NCI-H345 treated with DMSO at 0.1 percent for 48 hours (cell line): ENCODE measurements around the gene OSBPL2.

Experiments
- DNase-seq: peaks from one replicate; lab custom pipeline; 2025; ENCODE audit not compliant: unreplicated experiment; lab: John Stamatoyannopoulos, UW

OSBPL2 gene

DNA sequence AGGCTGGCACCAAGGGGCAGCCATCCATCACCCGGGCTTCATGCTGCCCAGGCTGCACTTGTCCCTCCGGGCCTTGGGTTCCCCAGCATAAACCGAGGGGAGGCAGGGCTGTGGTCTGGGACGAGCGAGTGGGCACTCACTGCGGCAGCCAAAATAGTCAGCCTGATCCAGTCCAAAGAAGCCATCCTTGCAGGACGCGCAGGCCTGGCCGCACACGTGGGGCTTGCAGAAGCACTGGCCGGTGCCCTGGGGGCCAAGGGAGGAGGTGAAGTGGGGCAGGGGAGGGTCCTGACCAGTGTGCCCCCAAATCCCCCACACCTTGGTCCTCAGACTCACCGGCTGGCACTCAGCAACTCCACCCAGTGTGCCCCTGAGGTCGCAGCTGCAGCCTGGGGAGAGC, 96.6 kb downstream of the OSBPL2 start:
- DNase-seq: no peak

DNA sequence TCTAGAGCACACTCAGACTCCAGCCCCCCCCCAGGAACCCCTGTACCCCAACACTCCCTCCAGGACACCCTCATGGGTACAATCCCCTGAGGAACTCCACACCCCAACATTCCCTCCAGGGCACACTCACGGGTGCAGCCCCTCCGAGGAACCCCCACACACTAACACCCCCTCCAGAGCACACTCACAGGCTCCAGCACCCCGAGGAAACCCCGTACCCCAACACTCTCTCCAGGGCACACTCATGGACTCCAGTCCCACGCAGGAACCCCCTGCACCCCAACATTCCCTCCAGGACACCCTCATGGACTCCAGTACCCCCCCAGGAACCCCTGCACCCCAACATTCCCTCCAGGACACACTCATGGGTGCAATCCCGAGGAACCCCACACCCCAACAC, 97.2 kb downstream of the OSBPL2 start:
- no peak for DNase-seq

DNA sequence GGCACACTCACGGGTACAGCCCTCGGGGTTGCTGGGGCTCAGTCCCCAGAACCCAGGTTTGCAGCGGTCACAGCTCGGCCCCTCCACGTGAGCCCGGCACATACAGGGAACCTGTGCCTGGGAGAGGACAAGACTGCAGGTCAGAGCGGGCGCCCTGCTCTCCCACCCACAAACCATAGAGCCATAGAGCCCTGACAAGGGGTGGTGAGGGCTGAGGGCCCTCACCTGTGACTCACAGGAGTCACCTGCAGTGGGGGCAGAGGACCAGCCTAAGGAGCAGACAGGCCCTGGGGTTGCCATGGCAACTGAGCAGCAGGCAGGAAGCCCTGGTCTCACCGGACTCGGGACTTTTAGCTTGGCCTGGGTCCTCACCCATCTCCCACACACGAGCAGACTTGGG, 98.0 kb downstream of the OSBPL2 start:
- no peak for DNase-seq

DNA sequence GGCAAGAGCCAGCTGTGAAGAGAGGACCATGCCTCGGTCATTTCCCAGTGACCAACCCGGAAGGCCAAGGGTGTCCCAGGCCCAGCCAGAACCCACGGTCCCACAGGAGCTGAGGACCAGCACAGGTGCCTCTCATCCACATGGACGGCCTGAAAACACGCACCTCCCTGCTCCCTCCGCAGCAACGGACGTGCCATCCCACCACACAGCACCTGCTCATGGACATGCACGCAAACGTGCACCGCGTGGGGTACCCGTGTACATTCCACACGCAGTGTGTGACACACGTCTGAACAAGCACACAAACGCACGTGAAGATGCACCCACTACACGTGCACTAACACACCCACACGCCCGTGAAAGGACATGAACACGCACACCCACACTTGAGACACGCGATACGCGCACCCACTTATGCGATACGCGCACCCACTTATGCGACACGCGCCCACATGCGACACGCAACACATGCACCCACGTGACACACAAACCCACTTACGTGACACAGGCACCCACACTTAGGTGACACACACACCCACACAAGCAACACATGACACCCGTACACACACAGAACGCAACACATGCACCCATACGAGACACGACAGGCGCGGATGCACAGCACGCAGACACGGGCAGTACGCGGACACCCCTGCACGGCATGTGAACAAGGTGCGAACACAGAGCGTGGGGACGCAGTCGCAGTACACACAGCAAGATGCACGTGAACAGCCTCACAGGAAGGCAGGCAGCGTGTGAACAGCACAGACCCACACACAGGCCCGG, 98.6 kb downstream of the OSBPL2 start:
- no peak for DNase-seq

DNA sequence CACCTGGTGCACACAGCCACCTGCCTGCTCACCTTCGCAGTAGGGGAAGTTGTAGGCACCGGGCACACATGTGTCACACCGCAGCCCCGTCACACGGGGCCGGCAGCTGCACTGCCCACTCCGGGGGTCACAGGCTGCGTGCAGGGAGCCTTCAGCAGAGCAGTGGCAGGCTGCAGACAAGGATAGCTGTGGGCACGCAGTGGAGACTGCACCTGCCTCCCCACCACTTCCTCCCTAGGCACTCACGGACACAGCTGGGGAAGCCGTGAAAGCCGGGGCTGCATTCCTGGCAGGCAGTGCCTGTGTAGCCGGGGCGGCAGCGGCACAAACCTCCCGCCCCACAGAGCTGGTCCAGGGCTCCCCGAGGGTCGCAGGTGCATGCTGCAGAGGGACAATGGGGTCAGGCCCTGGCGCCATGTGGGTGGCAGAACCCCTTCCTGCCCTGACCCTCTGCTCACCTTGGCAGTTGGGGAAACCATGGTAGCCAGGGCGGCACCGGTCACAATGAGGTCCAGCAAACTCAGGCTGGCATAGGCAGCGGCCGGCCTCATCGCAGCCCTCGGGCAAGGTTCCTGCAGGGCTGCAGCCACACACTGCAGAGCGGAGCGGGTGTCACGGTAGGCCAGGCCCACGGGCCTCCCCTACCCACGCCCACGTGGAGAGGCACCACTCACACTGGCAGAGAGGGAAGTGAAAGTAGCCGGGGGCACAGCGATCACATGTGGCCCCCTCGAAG, 99.4 kb downstream of the OSBPL2 start:
- no peak for DNase-seq

DNA sequence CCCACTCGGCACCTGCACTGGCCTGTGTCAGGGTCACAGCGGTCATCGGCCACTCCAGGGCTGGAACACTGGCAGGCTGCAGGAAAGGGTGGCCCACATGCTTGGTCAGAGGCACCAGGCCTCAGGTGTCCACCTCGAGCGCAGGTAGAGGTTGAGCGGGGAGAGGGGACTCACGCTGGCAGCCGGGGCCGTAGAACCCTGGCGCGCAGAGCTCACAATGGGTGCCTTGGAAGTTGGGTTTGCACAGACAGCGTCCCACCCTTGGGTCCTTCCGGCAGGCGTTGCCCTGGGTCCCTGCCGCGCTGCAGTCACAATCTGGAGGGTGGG, 99.9 kb downstream of the OSBPL2 start:
- no peak for DNase-seq

DNA sequence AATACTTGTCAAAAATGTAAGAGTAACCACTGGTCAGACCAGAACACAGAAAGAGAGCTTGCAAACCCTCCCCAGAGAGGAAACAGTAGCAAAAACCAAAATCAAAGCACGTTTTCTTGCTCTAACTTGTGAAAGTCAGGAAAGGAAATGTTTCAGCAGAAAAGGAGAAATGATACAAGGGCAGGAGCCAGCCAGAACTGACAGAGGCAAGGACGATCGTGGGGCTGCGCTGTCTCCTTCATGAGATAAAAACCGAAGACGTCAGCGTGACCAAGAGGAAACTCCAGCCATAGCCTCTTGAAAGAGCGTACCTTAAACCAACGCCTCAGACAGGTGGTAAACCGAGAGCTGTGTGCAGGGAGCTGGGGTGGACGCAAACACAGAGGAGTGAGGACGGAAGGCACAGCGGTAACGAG, 101.3 kb downstream of the OSBPL2 start:
- DNase-seq: no peak

DNA sequence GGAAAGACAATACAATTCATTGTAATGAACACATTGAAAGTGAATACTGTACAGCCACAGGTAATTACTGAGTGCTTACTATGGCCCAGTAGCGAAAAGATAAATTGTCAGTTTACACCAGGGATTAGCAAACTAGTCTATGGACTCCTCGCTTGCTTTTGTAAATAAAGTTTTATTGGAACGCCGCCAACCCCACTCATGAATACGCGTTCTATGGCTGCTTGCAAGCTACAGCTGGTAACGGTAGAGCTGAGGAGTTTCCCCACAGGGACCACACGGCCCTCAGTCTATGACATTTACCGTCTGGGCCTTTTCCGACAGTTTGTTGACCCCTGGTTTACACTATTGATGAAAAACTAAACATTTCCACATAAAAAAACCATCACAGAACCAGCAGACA, 104.6 kb downstream of the OSBPL2 start:
- DNase-seq: peak; percentile 86

DNA sequence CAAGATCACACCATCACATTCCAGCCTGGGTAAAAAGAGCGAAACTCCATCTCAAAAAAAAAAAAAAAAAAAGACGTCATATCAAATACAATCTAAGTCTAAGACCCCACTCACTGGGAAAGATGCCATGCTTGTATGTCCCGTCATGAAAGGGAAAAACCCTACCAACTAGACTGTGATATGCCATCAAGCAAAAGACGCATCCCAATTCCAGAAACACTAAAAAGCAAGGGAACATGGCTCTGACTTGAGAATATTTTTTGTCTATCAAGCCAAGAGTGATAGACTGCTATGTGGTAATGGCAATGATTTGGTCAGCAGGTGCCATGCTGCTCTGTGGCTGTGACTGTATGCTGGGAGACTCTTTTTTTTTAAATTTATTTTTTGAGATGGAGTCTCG, 105.8 kb downstream of the OSBPL2 start:
- DNase-seq: no peak

DNA sequence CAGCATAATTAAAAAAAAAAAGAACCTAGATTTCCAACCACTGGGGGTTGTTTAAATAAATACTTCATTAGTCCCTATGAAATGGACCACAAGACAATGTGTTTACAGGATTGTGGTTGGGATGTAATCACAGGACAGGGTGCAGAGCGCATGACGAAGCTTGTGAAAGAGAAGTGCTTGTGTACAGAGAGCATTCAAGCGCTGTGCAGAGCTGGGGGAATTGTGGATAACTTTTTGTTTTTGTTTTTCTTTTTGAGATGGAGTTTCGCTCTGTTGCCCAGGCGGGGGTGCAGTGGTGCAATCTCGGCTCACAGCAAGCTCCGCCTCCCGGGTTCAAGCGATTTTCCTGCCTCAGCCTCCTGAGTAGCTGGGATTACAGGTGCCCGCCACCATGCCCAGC, 106.5 kb downstream of the OSBPL2 start:
- no peak for DNase-seq
